Fibroblast of pulmonary artery (primary cell): ENCODE data around the gene FSTL5.

Experiments used
- DNase-seq: peaks from one replicate; pipeline ENCODE4 v3.0.0-alpha.2; 2010; ENCODE audit warnings: low read depth
- H3K4me3 ChIP-seq: replicated peaks from 2 replicates; pipeline ENCODE4 v1.5.1; 2011; ENCODE audit warnings: low read depth, mild to moderate bottlenecking, control low read depth, low read length, moderate library complexity
- TF ChIP-seq, protein P1 (sequence below): IDR thresholded peaks from 2 replicates; pipeline ENCODE4 v1.5.1; 2011; ENCODE audit warnings: mild to moderate bottlenecking, control low read depth, low read length, inconsistent platforms; ENCODE audit errors: missing control alignments

Gene FSTL5

DNA sequence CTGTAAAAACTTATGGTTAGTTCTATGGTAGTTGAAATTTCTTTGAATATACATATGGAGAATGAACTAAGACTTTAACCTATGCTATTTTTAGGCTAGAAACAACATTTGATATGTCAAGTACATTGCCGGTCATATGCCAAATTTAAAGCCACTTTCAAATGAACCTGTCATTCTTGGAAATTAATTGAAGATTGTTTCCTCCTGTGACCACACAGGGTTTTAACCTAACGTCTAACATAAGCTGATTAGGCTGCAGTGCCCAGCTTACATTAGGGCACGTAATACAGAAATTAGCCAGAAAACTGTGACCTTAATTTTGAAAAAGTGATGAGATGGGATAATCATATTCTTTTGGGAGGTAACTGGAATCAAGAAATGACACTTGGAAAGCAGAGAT is 645.9 kb downstream of the FSTL5 start:
- no peak for DNase-seq
- TF ChIP-seq, protein P1, sequence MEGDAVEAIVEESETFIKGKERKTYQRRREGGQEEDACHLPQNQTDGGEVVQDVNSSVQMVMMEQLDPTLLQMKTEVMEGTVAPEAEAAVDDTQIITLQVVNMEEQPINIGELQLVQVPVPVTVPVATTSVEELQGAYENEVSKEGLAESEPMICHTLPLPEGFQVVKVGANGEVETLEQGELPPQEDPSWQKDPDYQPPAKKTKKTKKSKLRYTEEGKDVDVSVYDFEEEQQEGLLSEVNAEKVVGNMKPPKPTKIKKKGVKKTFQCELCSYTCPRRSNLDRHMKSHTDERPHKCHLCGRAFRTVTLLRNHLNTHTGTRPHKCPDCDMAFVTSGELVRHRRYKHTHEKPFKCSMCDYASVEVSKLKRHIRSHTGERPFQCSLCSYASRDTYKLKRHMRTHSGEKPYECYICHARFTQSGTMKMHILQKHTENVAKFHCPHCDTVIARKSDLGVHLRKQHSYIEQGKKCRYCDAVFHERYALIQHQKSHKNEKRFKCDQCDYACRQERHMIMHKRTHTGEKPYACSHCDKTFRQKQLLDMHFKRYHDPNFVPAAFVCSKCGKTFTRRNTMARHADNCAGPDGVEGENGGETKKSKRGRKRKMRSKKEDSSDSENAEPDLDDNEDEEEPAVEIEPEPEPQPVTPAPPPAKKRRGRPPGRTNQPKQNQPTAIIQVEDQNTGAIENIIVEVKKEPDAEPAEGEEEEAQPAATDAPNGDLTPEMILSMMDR: no peak
- no peak overlapping the region for H3K4me3 ChIP-seq

DNA sequence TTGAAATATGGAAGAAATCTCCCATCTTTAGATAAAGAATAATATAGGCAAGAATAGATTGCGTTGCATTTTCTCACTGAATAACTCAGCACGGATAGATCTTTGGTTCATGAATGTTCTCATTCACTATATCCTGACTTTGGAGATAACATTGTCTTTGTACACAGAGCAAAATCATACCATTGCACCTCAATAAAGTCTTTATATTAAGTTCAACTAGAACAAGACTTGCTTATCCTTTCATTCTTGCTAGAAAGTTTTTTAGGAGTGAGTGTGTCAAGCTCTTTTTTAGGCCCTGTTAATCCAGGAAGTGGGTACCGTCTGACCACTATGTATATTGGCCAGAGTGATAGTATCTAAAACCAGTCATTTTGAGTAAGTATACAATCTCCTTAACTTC is 658.7 kb downstream of the FSTL5 start:
- DNase-seq: no peak
- TF ChIP-seq, protein P1: no peak
- no peak overlapping the region for H3K4me3 ChIP-seq

DNA sequence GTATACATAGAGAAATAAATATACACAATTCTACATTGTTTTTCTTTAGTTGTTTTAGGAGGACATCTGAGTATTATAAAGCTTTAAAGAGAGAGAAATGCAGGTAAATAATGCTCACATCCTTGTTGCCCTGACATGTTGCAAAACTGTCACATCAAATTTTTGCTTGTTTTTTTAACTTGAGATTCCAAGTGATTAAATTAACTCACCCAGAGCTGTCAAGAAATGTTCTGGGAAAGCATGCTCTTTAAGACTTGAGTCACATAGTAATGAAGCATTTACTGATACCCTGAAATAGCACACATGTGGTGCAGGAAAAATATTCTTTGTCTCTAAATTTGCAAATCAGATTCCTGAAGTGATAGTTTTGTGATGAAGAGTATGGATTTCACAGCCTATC is 665.6 kb downstream of the FSTL5 start:
- H3K4me3 ChIP-seq: no peak overlapping the region
- TF ChIP-seq, protein P1: no peak
- DNase-seq: no peak

DNA sequence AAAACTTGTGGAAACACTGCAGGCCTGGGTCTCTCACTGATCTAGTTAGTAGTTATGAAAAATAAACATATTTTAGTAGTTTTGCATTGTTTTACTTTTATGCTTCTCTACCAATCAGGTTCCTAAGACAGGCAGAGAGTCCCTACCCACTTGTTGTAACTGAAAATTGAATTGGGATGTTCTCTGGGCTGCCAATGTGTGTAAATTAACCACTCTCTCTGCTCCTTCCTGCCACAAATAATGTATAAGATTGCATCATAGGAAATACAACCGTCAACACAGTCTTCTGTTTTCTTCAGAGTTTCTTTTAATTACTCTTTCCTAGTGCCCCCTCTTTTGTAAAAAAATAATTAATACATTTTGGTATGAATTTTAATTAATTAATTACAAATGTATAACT is 677.3 kb downstream of the FSTL5 start:
- TF ChIP-seq, protein P1: no peak
- no peak overlapping the region for H3K4me3 ChIP-seq
- no peak for DNase-seq

DNA sequence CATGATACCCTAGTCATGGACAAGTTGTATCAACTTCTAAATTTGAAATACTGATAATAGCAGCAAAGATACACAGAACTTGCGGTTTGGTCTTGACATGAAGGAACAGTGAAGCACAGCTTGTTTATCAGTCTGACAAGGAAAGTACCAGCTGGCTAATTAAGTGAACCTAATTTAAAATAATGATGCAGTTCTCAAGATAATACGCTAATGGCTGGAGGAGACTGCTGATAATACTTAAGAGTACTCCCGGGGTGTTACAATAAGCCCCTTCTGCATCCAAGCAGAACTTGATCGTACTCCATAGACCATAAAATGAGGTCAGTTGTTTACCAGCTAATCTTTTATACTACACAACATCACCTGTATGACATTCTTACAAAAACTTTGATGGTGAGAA is 697.5 kb downstream of the FSTL5 start:
- TF ChIP-seq, protein P1: no peak
- DNase-seq: no peak
- no peak overlapping the region for H3K4me3 ChIP-seq

DNA sequence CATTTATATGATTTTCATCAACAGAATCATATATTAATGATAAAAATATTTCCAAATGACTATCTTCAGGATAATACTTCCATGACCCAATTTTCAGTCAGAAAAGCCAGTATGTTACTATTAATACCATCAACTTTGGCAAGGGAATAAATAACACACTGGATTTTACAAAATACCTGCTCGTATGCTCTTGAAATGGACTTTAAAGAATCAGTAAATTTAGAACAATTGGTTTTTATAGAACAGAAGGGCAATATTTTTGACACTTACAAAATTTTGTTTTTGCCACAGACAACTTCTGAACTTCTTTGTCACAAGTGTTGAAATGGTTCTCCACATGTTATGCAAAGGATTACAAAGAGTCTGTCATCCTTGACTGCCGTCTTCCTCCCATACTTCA is 700.4 kb downstream of the FSTL5 start:
- TF ChIP-seq, protein P1: no peak
- no peak for DNase-seq
- H3K4me3 ChIP-seq: no peak overlapping the region

DNA sequence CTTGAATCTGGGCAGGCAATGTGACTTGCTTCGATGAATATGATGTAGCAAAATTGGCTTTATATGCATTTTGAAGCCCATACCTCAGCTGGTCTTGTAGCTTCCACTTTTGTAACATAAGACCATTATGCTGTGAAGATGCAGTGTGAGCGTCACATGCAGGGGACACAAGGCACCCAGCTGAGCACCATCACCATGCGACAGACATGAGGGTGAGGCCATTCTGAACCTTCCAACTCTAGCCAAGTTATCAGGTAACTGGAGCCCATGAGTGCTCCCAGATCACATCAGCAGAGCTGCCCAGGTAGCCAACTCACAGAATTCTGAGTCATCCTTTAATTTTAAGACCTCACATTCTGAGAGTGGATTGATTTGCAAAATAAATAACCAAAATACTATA is 705.9 kb downstream of the FSTL5 start:
- TF ChIP-seq, protein P1: no peak
- H3K4me3 ChIP-seq: no peak overlapping the region
- no peak for DNase-seq
